Right ventricle myocardium superior (tissue), 1 donor: Measurements from ENCODE around the gene ACSS1. TPM values are rescaled to one million over a fixed set of nuclear protein-coding genes. Genes with fewer than 3 reads are reported as not detected.

Source experiments
- ATAC-seq: fragments of 200-7000 bp; cut with Tn5 transposase; one replicate; pipeline ENCODE4 v1.9.1; 2020; ENCODE audit warnings: mild to moderate bottlenecking; ENCODE audit not compliant: poor library complexity
- DNase-seq: peaks from one replicate; pipeline ENCODE4 v3.0.0-alpha.2; 2020
- intact Hi-C: fragments of 100-400 bp; cut with DNase I; formaldehyde crosslinking; loops from one replicate; pipeline ENCODE4 v1.11.2; 2022
- total RNA-seq: library from RNA; stranded (reverse); fragmentation: NEBNext Ultra II Directional; extraction: Animal tissue kit (Norgen Biotek cat#: 25700); gene quantifications from one replicate; pipeline ENCODE4 v1.2.1, GENCODE V29; 2021
- donor health status: DM: no; HTN: yes; CAD: no; lungs with severe emphysema.

Gene ACSS1
- total RNA-seq, 1 donor from 2014 or later: 143 TPM

GRCh38 chr20:24977336-24977735 lies 80.6 kb downstream of the ACSS1 start:
- ATAC-seq: no peak
- intact Hi-C loops: no loop called here
- DNase-seq: no peak

- no peak for ATAC-seq
- DNase-seq: no peak
- intact Hi-C loops: no loop called here
These were observed 85.6 kb downstream of the ACSS1 start for GRCh38 chr20:24972341-24972740.

GRCh38 chr20:24971376-24972101 lies 86.4 kb downstream of the ACSS1 start:
- ATAC-seq (no peak), DNase-seq (no peak)
- intact Hi-C loops: no loop called here

- ATAC-seq (no peak), DNase-seq (no peak)
- intact Hi-C loops: no loop called here
These were observed 87.2 kb downstream of the ACSS1 start for GRCh38 chr20:24970754-24971153.

- intact Hi-C loops: no loop called here
- no peak for ATAC-seq
These were observed 87.8 kb downstream of the ACSS1 start for GRCh38 chr20:24970030-24970553.

GRCh38 chr20:24969186-24970029 lies 88.5 kb downstream of the ACSS1 start:
- intact Hi-C loops: no loop called here
- ATAC-seq (no peak), DNase-seq (no peak)

More at GRCh38 chr20:24970030-24970553, 87.8 kb downstream of the ACSS1 start:
- no peak for DNase-seq

GRCh38 chr20:24968278-24968800 lies 89.6 kb downstream of the ACSS1 start:
- ATAC-seq (no peak), DNase-seq (no peak)
- intact Hi-C loops: no loop called here

GRCh38 chr20:24966317-24967012 lies 91.5 kb downstream of the ACSS1 start:
- no peak for DNase-seq
- intact Hi-C loops: no loop called here
- ATAC-seq: no peak

- ATAC-seq (no peak), DNase-seq (no peak)
- intact Hi-C loops: no loop called here
These were observed 92.6 kb downstream of the ACSS1 start for GRCh38 chr20:24965065-24965919.

GRCh38 chr20:24964506-24964840 lies 93.5 kb downstream of the ACSS1 start:
- no peak for ATAC-seq
- intact Hi-C loops: no loop called here
- no peak for DNase-seq

- intact Hi-C loops: no loop called here
- ATAC-seq: no peak
- DNase-seq: no peak
These were observed 94.0 kb downstream of the ACSS1 start for GRCh38 chr20:24963672-24964505.

GRCh38 chr20:24962510-24962909 lies 95.4 kb downstream of the ACSS1 start:
- DNase-seq (no peak), ATAC-seq (no peak)
- intact Hi-C loops: no loop called here

GRCh38 chr20:24962182-24962492 lies 95.8 kb downstream of the ACSS1 start:
- intact Hi-C loops: no loop called here
- no peak for ATAC-seq
- no peak for DNase-seq

- ATAC-seq (no peak), DNase-seq (no peak)
- intact Hi-C loops: no loop called here
These were observed 96.4 kb downstream of the ACSS1 start for GRCh38 chr20:24961384-24962181.

GRCh38 chr20:24960861-24961260 lies 97.1 kb downstream of the ACSS1 start:
- ATAC-seq (no peak), DNase-seq (no peak)
- intact Hi-C loops: no loop called here

GRCh38 chr20:24960302-24960801 lies 97.6 kb downstream of the ACSS1 start:
- DNase-seq (no peak), ATAC-seq (no peak)
- intact Hi-C loops: no loop called here
